ENCODE measurements around the gene CCDC159. TPM values are rescaled to one million over a fixed set of nuclear protein-coding genes. Genes with fewer than 3 reads are reported as not detected.

CCDC159 gene
- total and polyA plus RNA-seq, 2 of the 4 experiments (the other 2 are of a cell fraction), result 4.7 to 14.0 TPM

DNA sequence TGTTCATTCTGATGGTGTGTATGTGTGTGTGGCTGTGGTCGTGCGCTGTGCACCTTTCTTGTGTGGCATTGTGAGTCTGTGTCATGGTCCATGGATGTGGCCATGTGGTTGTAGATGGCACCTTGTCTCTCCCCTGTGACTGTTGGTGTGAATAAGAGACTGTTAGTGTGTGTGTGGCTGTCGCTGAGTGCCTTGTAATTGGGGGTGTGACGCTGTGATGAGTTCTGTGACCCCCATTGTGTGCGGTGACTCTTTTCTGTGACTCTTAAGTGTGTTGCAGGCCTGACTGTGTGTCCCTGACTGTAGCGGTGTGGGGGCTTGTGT is 9.7 kb downstream of the CCDC159 start:
- BruUV-seq (replicated peaks), result no TSS peak
- Histone ChIP-seq H3K23ac (ENCODE audit: low read depth, low read length) (peak overlapping the region; percentile 67), H3K18ac (ENCODE audit: low read depth, low read length) (no peak overlapping the region), H3K9me3 (ENCODE audit: control insufficient read depth, insufficient read depth, low read length) (no peaks in the 10 kb centered on the region), H2BK20ac (ENCODE audit: low read depth, low read length) (no peak overlapping the region), H3K27me3 (ENCODE audit: control insufficient read depth, insufficient read depth, low read length) (no peaks in the 10 kb centered on the region), H3K56ac (ENCODE audit: extremely low read depth, insufficient read depth, low read length) (no peak overlapping the region), H3K4me3 (ENCODE audit: insufficient read depth, low read depth, low read length) (peak overlapping the region; percentile 85), H2BK5ac (ENCODE audit: low read depth, low read length, poor library complexity, severe bottlenecking) (no peak overlapping the region), H3K4me1 (ENCODE audit: control insufficient read depth, insufficient read depth, low read length) (peaks cover 8% of the 10 kb centered on the region), H2BK120ac (ENCODE audit: low read depth, low read length) (no peak overlapping the region; the same call in 1 of the 2 replicates), H2AK5ac (ENCODE audit: low read depth, low read length) (peak overlapping the region; percentile 79), H2BK15ac (ENCODE audit: low read depth, low read length) (0 out of 3 replicates have a peak overlapping the region, but pooled peaks have one; percentile 0), H3K9ac (ENCODE audit: low read depth, low read length) (peak overlapping the region; percentile 88), H3K9me1 (ENCODE audit: insufficient read depth, low read length) (peaks cover 16% of the 10 kb centered on the region), H3K4me2 (ENCODE audit: low read depth, low read length) (peak overlapping the region; percentile 95), H4K91ac (ENCODE audit: insufficient read depth, low read depth, low read length) (peak overlapping the region; percentile 4; the same call in 1 of the 2 replicates), H3K27ac (ENCODE audit: insufficient read depth, low read length) (no peak overlapping the region; the same call in 1 of the 2 replicates), H2AK9ac (replicated peaks; ENCODE audit: low read depth, low read length, poor library complexity) (peak overlapping the region; percentile 98), H3K14ac (replicated peaks; ENCODE audit: low read depth, low read length) (peak overlapping the region; percentile 92), H4K8ac (ENCODE audit: low read depth in 2 of 2, low read length in 2 of 2) (0 out of 4 replicates have a peak overlapping the region, but pooled peaks of 1 of the 2 experiments have one; percentile 81), H2AFZ (replicated peaks; ENCODE audit: low read length, poor library complexity) (peak overlapping the region; percentile 98), H4K5ac (ENCODE audit: low read depth, low read length) (peak overlapping the region; percentile 11; the same call in 1 of the 2 replicates), H3K79me1 (ENCODE audit: low read depth in 1 of 2, low read length in 2 of 2) (peaks cover 13 to 23% of the 10 kb centered on the region in 2 experiments), H4K20me1 (ENCODE audit: insufficient read depth, low read length) (peaks cover 16% of the 10 kb centered on the region), H3K4ac (ENCODE audit: low read depth, low read length) (peak overlapping the region; percentile 73), H3K36me3 (ENCODE audit: control insufficient read depth, insufficient read depth, low read length) (peaks cover 11% of the 10 kb centered on the region; the same call in 1 of the 2 replicates)
- dilution Hi-C loops (cut with HindIII; ENCODE audit: low sequenced_read_pairs, unreplicated experiment) (no loop called here), in situ Hi-C loops (cut with MboI; ENCODE audit: low sequenced_read_pairs) (no loop called here), intact Hi-C loops (cut with micrococcal nuclease) (no loop called here)
- ATAC-seq (ENCODE audit: low read depth) (no peak), DNase-seq (no peak)
- no peak for TF ChIP-seq POLR2A (IDR thresholded peaks at IDR 0.05; ENCODE audit: low read depth, low read length)
- TF ChIP-seq, protein P1, sequence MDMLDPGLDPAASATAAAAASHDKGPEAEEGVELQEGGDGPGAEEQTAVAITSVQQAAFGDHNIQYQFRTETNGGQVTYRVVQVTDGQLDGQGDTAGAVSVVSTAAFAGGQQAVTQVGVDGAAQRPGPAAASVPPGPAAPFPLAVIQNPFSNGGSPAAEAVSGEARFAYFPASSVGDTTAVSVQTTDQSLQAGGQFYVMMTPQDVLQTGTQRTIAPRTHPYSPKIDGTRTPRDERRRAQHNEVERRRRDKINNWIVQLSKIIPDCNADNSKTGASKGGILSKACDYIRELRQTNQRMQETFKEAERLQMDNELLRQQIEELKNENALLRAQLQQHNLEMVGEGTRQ (IDR thresholded peaks at IDR 0.05; ENCODE audit: low read depth, low read length), result no peak
- TF ChIP-seq CHD1 (IDR thresholded peaks at IDR 0.05; ENCODE audit: low read depth, low read length), result no peak
- CTCF ChIA-PET, result no interaction called here
- 81% methylated on average over 5 of the region's 6 CpGs; no CpG with 5 or more reads in 1 of the 2 experiments for WGBS, 2 experiments (ENCODE audit: extremely low coverage in 2 of 2, insufficient read length in 1 of 2)
- POLR2A ChIA-PET (ENCODE audit: unreplicated experiment), result no interaction called here

Measured in IMR-90 (cell line).